CD4-positive, alpha-beta T cell treated with Interleukin-15 for 1 hour (primary cell): ENCODE data around the gene BTD.
"Not testable (repeated sequence)": the region's sequence is repeated elsewhere in the genome, so short reads cannot be mapped to it uniquely, and the experiment has no call there.

Experiments used
- DNase-seq: peaks from one replicate; pipeline ENCODE4 v3.0.0-alpha.2; 2020

The BTD gene

DNA sequence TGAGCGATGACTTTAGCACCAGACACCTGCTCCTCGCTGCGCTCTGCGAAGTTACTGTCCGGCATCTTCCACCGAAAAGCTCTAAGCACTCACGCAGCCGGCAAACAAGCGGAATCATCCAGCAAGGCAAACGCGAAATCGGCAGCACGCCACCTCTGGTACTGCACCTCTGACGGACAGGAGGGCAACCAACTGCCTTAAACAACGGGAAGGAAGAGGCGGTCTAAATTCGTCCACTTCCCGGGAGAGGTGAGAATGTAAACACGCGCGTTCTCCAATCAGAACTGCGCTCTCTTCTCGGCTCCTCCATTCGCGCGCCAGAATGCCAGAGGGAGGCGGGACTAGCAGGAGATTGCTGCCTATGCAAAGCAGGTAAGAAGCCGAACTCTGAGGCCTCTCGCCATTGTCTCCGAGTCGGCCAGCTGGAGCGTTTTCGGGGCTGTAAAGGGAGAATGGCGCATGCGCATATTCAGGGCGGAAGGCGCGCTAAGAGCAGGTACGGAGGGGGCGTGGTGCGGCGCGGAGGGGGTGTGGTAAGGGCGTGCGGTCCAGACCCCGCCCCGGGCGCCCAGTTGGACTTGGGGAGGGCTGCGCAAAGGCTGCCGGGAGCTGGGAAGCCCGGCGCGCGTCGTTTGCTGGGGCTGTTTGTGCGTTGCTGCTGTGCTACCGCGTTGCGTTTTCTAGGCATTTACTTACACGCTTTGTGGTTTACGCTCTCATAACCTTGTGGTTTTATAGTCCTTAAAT is at the start of gene BTD, which contains the start of gene HACL1:
Gene BTD (plus strand): TSS at position 347 of the 747 bp plus-strand sequence. CDS start 33,695 bp downstream, outside the sequence.
Gene HACL1 (minus strand): TSS at position 171 of the 747 bp plus-strand sequence. CDS start 106 bp downstream, at position 65.
- peak; percentile 99 for DNase-seq

- DNase-seq = no peak
Observed at GRCh38 chr3:15551902-15552301, 49.6 kb upstream of the BTD start.

DNA sequence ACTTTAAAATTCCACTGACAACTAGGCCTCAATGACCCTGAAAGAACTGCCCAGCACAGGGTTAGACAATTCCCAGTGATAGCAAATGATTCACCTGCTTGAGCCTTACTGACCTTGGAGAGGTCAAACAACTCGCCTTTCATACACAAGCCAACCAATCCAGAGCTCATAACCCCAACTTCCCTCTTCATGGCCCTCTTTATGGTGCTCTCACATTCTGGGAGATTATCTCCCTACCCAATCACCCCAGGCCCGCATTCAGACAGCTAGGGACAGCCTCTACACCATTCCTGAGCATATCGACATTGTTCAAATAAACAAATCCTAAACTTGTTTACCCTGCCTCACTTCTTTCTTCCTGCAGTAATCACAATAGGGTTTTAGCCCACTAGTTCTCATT is 47.8 kb upstream of the BTD start:
- no peak for DNase-seq

DNA sequence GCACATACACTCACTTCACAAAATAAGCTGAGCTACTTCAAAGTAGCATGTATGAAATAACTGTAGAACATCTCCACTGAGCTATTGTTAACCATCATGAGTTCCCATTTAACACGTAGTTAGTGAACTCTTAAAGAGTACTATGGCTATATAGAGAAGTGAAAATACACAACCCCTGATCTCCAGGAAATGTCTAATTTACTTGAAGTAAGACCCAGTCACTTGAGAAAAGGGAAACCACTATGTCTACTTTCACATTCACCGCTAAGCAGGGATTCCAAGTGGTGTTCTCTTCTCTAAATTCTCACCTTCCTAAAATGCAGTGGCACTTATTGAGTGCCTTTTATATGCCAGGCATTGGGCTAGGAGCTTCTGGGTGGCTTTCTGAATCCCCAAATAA is 45.0 kb upstream of the BTD start:
- no peak for DNase-seq

DNA sequence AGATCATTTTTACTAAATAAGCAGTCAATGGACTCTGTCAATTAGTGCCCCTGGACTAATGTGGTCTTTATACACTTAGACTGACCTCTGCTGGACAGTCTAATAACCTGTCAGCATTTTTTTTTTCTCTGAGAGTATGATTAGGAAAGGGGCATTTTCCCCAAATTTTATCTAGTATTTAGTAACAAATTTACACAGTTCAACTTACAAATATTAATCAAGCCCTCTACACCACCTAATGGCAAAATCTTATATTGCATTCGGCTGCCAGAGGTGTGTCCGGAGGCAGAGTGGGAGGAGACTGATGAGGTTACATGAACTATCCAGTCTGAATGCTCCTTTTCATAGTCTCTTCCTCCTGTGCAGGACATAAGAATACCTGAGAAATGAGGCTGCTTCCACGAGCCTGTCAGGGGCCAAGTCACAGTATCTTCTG is 44.0 kb upstream of the BTD start:
- peak; percentile 68 for DNase-seq

DNA sequence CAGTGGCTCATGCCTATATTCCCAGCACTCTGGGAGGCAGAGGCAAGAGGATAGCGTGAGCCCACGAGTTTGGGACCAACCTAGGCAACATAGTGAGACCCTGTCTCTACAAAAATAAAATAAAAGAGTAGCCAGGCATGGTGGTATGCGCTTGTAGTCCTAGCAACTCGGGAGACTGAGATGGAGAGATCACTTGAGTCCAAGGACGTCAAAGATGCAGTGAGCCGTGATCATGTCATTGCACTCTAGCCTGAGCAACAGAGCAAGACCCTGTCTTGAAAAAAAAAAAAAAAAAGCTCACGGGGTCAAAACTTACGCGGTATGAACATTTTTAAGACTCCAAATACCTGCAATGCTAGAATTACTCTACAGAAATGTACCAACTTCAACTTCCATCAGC is 43.0 kb upstream of the BTD start:
- no peak for DNase-seq

- no peak for DNase-seq
Observed at GRCh38 chr3:15562560-15562959, 39.0 kb upstream of the BTD start.

GRCh38 chr3:15563190-15563589 is 38.4 kb upstream of the BTD start:
- no peak for DNase-seq

GRCh38 chr3:15572138-15572537 is 29.4 kb upstream of the BTD start:
- DNase-seq = no peak

DNA sequence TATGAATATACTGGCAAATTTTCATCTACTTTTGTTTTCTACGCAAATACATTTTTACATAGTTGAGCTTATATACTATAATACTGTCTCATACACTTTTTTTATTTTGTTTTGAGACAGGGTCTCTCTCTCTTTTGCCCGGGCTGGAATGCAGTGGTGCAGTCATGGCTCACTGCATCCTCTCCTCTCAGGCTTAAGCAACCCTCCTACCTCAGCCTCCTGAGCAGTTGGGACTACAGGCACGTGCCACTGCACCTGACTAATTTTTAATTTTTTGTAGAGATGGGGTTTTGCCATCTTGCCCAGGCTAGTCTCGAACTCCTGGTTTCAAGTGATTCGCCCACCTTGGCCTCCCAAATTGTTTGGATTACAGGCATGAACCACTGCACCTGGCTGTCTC is 26.1 kb upstream of the BTD start:
- DNase-seq = no peak

DNA sequence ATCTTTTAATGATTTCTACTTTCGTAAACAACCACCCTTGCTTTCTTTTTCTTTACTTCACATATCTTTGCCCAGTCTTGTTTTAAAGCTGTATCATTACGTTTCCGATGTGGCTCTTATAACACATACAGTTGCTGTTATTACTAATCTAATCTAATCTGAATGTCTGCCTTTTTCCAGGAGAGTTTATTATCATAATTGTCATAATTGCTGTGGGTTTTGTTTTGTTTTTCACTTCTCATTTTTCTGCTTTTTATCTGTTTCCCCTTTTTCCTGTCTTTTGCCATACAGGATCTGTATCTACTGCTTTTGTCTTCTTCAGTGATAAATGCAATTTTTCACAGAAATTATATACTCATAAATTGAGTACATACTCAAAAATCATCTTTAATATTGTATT is 25.1 kb upstream of the BTD start:
- no peak for DNase-seq

GRCh38 chr3:15578289-15578867 is 23.2 kb upstream of the BTD start:
- no peak for DNase-seq

GRCh38 chr3:15579051-15579450 is 22.5 kb upstream of the BTD start:
- DNase-seq = no peak

- no peak for DNase-seq
Observed at GRCh38 chr3:15581471-15582394, 19.8 kb upstream of the BTD start.

GRCh38 chr3:15585111-15585845 is 16.3 kb upstream of the BTD start:
- no peak for DNase-seq

DNA sequence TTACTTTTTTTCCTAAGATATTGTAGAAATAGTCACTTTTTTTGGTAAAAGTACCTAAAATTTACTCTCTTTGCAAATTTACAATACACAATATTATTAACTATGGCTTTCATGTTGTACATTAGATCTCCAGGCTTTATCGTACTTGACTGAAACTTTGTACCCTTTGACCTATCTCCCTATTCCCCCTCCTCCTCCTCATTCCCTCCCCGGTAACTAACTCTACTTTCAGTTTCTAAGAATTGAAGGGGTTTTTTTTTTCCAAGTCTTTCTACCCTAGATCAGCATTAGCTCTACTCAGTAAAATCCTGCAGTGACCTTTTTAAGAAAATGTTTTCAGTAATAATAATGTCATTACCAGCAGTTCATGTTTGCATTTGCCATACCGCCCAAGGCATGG is 10.3 kb upstream of the BTD start:
- no peak for DNase-seq

- no peak for DNase-seq
Observed at GRCh38 chr3:15591928-15592327, 9.6 kb upstream of the BTD start.

DNA sequence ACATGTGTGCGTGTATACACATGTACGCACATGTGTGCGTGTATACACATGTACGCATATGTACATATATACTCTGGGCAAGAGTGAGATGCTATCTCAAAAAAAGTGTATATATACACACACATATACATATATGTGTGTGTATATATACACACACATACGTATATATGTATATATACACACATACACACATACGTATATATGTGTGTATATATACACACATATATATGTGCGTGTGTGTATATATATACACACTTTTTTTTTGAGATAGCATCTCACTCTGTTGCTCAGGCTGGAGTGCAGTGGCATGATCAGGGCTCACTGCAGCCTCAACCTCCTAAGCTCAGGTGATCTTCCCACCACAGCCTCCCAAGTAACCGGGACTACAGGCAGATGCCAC is 8.6 kb upstream of the BTD start:
- DNase-seq = no peak

DNA sequence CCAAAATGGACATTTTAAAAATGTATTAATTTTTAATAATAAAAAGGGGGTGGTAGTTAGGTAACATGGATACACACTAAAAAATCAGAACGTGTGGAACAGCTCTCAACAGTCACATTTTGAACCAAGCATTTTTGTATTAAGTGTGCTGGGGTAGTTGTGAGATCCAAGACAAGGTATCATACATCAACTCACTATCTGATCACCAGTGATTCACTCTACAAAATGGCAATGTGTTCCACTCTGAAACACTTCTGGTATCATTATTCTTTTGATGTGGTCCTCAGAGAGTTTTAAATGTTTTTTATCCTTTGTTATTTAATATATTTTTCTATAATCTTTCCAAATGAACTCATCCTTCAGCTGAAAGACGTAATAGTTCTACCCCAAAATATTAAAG is 5.6 kb upstream of the BTD start:
- no peak for DNase-seq

- DNase-seq = no peak
Observed at GRCh38 chr3:15601046-15601398, 523 bp upstream of the BTD start.

- no peak for DNase-seq
Observed at GRCh38 chr3:15602146-15602536, 596 bp downstream of the BTD start.

GRCh38 chr3:15602816-15603215 is 1.3 kb downstream of the BTD start:
- not testable (repeated sequence) for DNase-seq

DNA sequence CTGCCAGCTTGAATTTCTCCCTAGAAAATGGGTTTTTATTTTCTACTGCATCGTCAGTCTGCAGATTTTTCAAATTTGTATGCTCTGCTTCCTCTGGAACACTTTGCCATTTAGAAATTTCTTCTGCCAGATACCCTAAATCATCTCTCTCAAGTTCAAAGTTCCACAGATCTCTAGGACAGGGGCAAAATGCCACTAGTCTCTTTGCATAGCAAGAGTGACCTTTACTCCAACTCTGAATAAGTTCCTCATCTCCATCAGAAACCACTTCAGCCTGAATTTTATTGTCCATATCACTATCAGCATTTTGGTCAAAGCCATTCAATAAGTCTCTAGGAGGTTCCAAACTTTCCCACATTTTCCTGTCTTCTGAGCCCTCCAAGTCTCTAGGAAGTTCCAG is 3.0 kb downstream of the BTD start:
- DNase-seq = not testable (repeated sequence)
